GM19240 (cell line): ENCODE results near the gene HOXC10.

Source experiments
- DNase-seq: peaks from one replicate; pipeline ENCODE4 v3.0.0; 2011; ENCODE audit warnings: low spot score; ENCODE audit not compliant: insufficient read length

Gene HOXC10

DNA sequence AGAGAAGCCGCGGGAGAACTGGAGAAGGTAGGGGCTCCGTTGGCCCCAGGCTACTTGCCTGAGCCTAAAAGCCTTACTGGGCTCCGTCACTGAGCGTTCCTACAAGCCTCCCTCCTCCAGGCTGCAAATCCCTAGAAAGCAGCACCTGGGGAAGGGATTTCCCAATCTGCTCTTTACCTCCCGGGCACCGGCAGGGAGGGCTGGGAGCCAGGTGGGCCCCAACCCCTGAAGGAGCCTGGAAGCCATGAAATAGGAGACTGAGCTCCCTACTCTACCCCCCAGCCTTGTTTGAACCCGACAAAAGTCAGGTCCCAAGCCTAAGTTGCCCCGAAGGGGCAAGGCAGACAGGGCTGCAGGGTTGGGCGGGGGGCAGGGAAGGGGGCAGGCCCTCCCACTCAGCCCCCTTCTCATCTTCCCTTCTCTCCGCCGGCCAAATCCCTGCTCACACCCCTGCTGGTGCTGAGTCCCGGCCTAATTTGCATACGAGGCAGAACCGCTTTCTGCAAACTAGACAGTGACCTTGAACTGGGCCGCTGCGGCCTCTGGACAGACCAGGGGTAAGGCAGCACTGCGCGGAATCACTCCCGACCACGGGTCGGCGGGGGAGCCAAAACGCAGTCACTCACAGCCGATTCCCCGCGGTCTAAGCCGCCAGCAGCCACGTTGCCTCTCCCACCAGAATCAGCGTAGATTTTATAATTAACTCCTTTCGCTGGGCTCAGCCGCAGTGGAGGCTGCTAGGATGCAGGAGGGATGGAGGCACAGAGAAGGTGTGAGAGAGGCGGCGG lies 34.0 kb upstream of the HOXC10 start:
- DNase-seq: no peak

- DNase-seq: no peak
Measured at GRCh38 chr12:53951577-53952334, 33.2 kb upstream of the HOXC10 start.

DNA sequence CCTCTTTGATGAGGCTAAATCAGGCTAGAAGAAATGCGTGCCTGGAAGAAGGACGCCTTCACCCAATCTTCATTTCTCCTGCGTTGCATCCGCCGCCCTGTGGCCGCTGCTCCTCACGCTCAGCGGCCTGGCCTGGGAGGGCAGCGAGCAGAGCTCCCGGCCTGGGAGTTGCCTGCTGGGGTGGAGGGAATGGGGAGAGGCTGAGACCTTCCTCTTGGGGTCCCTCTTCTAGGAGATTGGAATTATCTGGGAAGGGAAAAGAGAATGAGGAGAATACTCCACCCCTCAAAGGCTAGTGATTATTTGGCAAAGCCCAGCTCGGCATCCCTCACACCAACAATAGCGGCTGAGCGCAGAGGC lies 32.6 kb upstream of the HOXC10 start:
- no peak for DNase-seq

GRCh38 chr12:53952871-53953734 lies 31.8 kb upstream of the HOXC10 start:
- no peak for DNase-seq

GRCh38 chr12:53953831-53954693 lies 30.9 kb upstream of the HOXC10 start:
- no peak for DNase-seq

GRCh38 chr12:53954694-53955035 lies 30.3 kb upstream of the HOXC10 start, which contains the start of gene HOXC12:
HOXC12 (plus strand) TSS chr12:53954903; CDS start chr12:53954930, 27 bp downstream.
- DNase-seq: no peak

GRCh38 chr12:53955036-53955775 lies 29.7 kb upstream of the HOXC10 start:
- DNase-seq: no peak

DNA sequence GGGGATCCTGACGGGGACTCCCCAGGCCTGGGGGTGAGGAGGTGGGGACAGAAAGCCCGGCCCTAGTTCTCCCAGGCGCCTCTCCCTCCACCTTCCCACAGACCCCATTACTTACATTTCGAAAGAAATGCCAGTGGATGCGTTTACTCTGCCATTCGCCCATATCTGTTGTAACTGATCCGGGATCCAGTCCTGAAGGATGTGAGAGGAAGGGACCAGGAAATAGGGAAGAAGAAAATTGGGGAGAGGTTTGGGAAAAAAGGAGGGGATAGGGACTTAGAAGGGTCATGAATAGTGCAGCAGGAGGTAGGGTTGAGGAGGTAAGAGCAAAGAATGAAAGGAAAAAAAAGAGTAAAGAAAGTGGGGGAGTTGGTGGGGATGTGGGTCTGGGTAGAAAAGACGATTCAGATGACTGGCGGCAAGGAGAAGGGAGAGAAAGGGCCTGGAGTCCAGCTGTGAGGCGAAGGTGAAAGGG lies 29.1 kb upstream of the HOXC10 start:
- no peak for DNase-seq

- DNase-seq: no peak
Measured at GRCh38 chr12:53956251-53956887, 28.6 kb upstream of the HOXC10 start.

DNA sequence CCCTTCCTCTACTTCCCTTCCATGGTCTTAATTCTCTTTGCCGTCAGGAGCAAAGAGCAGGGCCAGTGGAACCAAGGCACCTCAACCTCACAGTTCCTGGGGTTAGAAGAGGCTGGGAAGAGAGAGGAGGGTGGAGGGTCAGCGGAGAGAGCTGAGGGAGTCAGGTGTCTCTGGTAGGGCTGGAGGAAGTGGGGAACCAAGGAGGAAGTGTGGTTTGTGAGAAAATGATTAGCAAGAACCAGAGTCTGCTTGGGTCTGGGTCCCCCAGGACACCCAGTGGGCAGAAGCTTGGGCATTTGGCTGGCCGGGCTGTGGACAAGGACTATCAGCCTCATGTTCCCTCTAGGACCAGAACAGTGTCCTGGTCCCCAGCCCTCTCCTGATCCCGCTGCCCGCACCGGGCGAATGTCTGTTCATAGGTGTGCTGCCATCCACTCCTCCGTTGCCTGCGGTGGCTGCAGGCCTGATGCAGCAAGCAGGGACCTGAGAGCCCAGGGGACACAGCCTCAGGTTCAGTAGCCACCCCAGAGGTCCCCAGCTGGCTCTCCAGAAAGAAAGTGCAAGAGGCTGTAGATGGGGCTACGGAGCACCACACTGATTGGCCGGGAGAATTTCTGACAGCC lies 27.9 kb upstream of the HOXC10 start:
- no peak for DNase-seq

DNA sequence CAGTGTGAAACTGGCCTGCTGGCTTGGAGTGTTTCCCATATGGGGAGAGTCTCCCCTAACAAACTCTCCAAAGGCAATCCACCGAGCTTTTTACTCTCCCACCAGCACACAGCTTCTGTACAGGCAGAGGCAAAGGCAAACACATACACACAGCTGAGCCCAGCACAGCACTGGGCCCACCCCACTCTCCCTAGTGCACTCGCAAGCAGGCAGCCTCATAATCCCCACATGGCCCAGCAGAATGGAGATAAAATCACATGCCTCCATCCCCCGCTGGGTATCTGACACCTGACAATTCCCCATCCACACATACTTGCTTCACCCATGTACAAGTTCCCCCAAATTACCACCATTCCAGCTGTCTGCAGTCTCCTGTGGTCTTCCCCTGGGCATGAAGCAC lies 26.8 kb upstream of the HOXC10 start:
- no peak for DNase-seq

- DNase-seq: no peak
Measured at GRCh38 chr12:53959314-53959713, 25.6 kb upstream of the HOXC10 start.

GRCh38 chr12:53960187-53961024 lies 24.5 kb upstream of the HOXC10 start:
- no peak for DNase-seq

GRCh38 chr12:53961025-53961761 lies 23.8 kb upstream of the HOXC10 start:
- DNase-seq: no peak

DNA sequence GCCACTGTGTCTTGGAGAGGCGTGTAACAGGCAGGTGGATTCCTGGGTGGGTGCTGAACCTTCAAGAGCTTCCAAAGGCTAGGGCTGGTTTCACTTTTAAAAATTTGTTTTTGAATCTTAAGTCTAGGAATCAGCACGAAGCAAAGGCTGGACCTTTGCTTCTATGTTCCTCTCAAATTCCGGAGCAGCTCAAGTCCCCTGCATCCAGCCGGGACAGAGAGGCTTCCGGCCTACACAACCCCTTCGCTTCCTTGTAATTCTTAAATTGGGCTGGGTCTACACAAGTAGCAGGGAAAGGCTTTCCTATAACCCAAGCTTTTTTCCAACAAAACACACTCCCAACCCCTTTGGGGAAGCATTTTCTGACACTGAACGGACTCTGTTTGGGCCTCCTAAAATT lies 21.9 kb upstream of the HOXC10 start:
- no peak for DNase-seq

DNA sequence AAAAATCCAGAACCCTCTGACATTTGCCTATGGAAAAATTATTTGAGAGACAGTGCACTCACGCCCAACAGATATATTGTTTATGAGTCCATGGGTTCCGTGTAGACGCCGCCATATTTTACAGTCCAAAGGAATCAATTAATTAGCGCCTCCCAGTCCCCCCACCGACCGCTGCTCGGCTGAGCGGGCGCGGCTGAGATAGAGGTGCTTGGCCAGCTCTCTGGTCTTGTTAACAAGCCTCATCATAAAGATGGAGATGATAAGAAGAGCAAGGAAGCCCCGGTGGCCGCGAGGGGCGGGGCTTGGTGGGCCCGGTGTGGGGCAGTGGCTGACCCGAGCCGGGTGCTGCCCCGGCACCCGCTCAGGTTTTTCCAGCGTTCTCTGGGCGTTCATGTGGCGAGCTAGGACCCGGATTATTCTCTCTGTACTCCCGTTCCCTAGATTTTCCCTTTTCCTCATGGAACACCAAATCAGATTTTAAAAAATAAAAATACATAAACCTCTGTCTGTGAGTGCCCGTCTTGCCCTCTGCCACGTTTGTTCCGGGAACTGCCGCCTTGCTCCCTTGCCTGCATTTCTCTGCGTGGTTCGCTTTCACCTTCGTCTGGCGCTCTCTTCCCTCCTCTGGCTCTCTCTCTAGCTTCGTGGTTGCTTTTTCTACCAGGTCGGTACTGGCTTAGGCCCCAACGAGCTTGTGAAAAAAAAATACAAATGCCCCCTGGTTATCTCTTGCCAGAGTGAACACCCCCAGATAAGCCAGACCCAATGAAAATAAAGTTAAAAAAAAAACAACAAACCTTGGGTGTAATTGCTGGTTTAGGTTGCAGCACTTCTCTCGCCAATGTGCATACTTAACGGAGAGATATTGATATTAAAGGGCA lies 21.3 kb upstream of the HOXC10 start:
- DNase-seq: no peak

DNA sequence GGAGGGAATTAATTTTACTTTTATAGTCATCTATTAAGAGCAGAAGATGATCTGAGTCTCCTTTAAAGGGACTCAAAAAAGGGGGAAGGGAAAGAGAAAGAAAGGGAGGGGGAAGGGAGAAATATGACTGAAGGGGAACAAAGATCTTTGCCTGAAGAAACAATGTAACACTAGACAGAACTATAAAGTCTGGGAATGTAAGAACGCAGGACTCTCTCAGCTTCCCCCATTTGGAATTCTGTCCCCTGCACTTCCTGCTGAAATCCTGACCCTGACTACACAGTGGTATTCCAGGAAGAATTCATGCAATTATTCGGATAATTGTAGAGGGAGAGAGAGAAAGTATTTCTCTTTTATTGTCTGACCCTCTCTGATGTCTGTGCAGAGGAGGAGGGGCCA lies 20.6 kb upstream of the HOXC10 start:
- DNase-seq: no peak
